Iris pigment epithelial cell (primary cell): ENCODE results near the gene DNM3.

Experiments used
- DNase-seq: peaks from one replicate; pipeline ENCODE4 v3.0.0-alpha.2; 2011; ENCODE audit warnings: low read depth

The DNM3 gene

GRCh38 chr1:171919891-171920887 lies 78.9 kb downstream of the DNM3 start:
- DNase-seq, result no peak

- DNase-seq, result no peak
Measured at GRCh38 chr1:171922999-171923398, 81.7 kb downstream of the DNM3 start.

GRCh38 chr1:171929121-171929520 lies 87.8 kb downstream of the DNM3 start:
- no peak for DNase-seq

- DNase-seq, result no peak
Measured at GRCh38 chr1:171931752-171932151, 90.5 kb downstream of the DNM3 start.

GRCh38 chr1:171934664-171935063 lies 93.4 kb downstream of the DNM3 start:
- no peak for DNase-seq

- DNase-seq, result no peak
Measured at GRCh38 chr1:171935086-171935485, 93.8 kb downstream of the DNM3 start.

GRCh38 chr1:171935664-171936063 lies 94.4 kb downstream of the DNM3 start:
- DNase-seq, result no peak

- no peak for DNase-seq
Measured at GRCh38 chr1:171937938-171938337, 96.6 kb downstream of the DNM3 start.

GRCh38 chr1:171939740-171940139 lies 98.4 kb downstream of the DNM3 start:
- DNase-seq, result no peak

GRCh38 chr1:171940368-171940767 lies 99.1 kb downstream of the DNM3 start:
- no peak for DNase-seq

GRCh38 chr1:171941920-171942319 lies 100.6 kb downstream of the DNM3 start:
- no peak for DNase-seq

- DNase-seq, result no peak
Measured at GRCh38 chr1:171943973-171944561, 102.8 kb downstream of the DNM3 start.

- peak; percentile 42 for DNase-seq
Measured at GRCh38 chr1:171948511-171948910, 107.2 kb downstream of the DNM3 start.

- no peak for DNase-seq
Measured at GRCh38 chr1:171949316-171949715, 108.0 kb downstream of the DNM3 start.

GRCh38 chr1:171953835-171954234 lies 112.5 kb downstream of the DNM3 start:
- no peak for DNase-seq

GRCh38 chr1:171954361-171954760 lies 113.1 kb downstream of the DNM3 start:
- no peak for DNase-seq

- DNase-seq, result no peak
Measured at GRCh38 chr1:171961861-171962260, 120.6 kb downstream of the DNM3 start.

- no peak for DNase-seq
Measured at GRCh38 chr1:171963762-171964161, 122.5 kb downstream of the DNM3 start.

- DNase-seq, result peak; percentile 38
Measured at GRCh38 chr1:171965777-171966176, 124.5 kb downstream of the DNM3 start.

- DNase-seq, result no peak
Measured at GRCh38 chr1:171966426-171967220, 125.3 kb downstream of the DNM3 start.

- no peak for DNase-seq
Measured at GRCh38 chr1:171969226-171969625, 127.9 kb downstream of the DNM3 start.

- DNase-seq, result no peak
Measured at GRCh38 chr1:171969813-171970212, 128.5 kb downstream of the DNM3 start.

- DNase-seq, result no peak
Measured at GRCh38 chr1:171972846-171973245, 131.5 kb downstream of the DNM3 start.
